ENCODE results near the gene BUD13. TPM values are rescaled to one million over a fixed set of nuclear protein-coding genes. Genes with fewer than 3 reads are reported as not detected.

BUD13 gene, protein sequence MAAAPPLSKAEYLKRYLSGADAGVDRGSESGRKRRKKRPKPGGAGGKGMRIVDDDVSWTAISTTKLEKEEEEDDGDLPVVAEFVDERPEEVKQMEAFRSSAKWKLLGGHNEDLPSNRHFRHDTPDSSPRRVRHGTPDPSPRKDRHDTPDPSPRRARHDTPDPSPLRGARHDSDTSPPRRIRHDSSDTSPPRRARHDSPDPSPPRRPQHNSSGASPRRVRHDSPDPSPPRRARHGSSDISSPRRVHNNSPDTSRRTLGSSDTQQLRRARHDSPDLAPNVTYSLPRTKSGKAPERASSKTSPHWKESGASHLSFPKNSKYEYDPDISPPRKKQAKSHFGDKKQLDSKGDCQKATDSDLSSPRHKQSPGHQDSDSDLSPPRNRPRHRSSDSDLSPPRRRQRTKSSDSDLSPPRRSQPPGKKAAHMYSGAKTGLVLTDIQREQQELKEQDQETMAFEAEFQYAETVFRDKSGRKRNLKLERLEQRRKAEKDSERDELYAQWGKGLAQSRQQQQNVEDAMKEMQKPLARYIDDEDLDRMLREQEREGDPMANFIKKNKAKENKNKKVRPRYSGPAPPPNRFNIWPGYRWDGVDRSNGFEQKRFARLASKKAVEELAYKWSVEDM
- polyA plus RNA-seq = 0.79 and 7.1 TPM in 2 replicates

DNA sequence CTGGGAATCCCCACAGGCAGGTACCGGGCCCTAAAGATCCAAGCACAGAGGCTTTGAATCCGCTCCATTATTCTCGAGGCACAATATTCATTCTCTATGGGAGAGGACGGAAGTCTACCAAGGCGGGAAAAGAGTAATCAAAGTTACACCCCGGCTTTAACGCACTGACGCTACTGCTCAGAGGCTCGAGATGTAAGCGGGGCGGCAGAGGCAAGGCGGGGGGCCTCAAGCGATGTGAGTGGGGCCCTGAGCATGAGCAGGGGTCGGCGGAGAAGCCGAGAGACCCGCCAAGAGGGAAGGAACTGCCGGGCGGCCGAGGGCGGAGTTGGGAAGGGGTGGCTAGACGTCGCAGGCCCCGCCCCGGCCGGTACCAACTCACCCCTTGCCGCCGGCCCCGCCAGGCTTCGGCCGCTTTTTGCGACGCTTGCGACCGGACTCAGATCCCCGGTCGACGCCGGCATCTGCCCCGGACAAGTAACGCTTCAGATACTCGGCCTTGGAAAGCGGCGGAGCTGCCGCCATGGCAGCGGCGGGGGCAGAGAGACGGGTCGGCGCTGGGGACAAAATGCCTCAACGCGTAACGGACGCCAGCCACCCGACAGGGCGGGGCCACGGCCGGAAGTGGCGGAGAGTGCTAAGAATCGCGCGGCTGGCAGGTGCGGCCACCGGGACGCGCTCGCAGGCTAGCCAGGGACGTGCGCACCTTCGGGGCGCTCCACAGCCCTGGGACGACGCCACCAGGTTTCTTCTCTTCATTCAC is at the start of gene BUD13:
Gene BUD13 (minus strand): TSS at position 545 of the 760 bp plus-strand sequence. CDS start 23 bp downstream, at position 522.

DNA sequence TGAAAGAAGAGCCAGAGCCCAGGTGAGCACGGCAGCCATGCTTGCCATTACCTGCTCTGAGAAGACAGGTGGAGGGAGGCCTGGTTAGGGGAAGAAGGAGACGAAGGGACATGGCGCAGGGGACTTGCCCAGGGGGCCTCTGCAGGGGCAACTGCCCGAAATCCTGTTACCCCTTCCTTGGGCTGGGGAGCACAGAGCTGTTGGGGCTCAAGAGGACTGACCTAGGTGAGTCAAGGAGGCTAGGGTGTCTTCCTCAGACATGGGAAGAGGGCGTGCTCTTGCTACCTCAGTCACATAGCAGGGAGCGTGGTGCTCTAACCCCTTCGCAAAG is 19.0 kb upstream of the BUD13 start, which contains the start of gene APOA5:
Gene APOA5 (minus strand): TSS at position 67 of the 331 bp plus-strand sequence. CDS start 19 bp downstream, at position 48.

DNA sequence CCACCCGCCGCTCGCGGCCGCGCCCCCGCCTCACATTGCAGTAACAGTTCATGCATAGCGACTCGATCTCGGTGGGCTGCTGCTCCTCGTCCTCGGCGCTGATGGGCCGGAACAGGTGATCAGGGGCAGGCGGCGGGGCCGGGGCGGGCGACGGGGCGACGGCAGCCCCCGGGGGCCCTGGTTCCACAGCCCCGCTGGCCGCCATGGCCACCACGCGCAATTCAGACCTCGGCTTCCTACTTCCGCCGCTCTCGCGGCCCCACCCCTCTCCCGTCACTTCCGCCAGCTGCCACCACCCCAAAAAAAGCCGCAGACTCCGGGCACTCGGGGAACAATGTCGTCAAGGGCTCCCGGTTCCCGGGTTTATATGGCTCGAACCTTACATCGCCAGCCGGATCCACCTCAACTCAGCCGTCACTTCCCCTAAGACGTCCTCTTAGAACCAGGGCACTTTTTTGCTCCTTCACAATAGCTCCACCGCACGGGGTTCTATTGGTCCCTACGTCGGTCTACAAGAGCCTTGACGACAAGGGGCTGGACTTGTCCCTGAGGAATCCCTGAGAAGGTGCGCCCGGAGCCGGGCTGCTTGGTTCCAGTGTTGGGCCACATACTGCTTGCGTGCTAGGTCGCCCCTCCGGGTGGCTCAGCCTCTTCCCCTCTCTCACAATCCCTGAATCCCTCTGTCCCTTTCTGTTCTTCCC is 15.1 kb upstream of the BUD13 start, which contains the start of gene ZPR1:
Gene ZPR1 (minus strand): TSS at position 238 of the 701 bp plus-strand sequence. CDS start 33 bp downstream, at position 205.

Other genes with a start within 250 kb of the BUD13 start
- 15.3 and 16.0 TPM in 2 replicates for gene ZPR1, start 15.0 kb upstream of the BUD13 start, polyA plus RNA-seq
- gene APOA5, start 18.9 kb upstream of the BUD13 start, polyA plus RNA-seq = not detected in 2 replicates
- not detected in 2 replicates for gene APOA4, start 50.3 kb upstream of the BUD13 start, polyA plus RNA-seq
- not detected in 2 replicates for gene APOC3, start 56.9 kb upstream of the BUD13 start, polyA plus RNA-seq
- gene APOA1, start 64.6 kb upstream of the BUD13 start, polyA plus RNA-seq = 12.6 and 17.5 TPM in 2 replicates